HG03575 (cell line): ENCODE measurements around the gene PAM16.

Source experiments
- ATAC-seq: cut with Tn5 transposase; IDR thresholded peaks from one replicate; pipeline ENCODE4 v1.9.1; 2021; ENCODE audit not compliant: unreplicated experiment, insufficient number of reproducible peaks, low FRiP score; ENCODE audit errors: extremely low read depth

Gene PAM16

GRCh38 chr16:4325253-4325758 is 25.8 kb downstream of the PAM16 start:
- no peak for ATAC-seq

GRCh38 chr16:4324492-4325252 is 26.4 kb downstream of the PAM16 start:
- no peak for ATAC-seq

GRCh38 chr16:4323845-4324488 is 27.2 kb downstream of the PAM16 start:
- ATAC-seq, result no peak

GRCh38 chr16:4323071-4323844 is 27.9 kb downstream of the PAM16 start:
- ATAC-seq, result no peak

- ATAC-seq, result no peak
These were observed 28.7 kb downstream of the PAM16 start for GRCh38 chr16:4322121-4323052.

GRCh38 chr16:4321286-4322120 is 29.6 kb downstream of the PAM16 start:
- no peak for ATAC-seq

- no peak for ATAC-seq
These were observed 30.5 kb downstream of the PAM16 start for GRCh38 chr16:4320571-4321137.

- no peak for ATAC-seq
These were observed 31.4 kb downstream of the PAM16 start for GRCh38 chr16:4319454-4320421.

- no peak for ATAC-seq
These were observed 32.2 kb downstream of the PAM16 start for GRCh38 chr16:4318967-4319366.

- ATAC-seq, result no peak
These were observed 32.6 kb downstream of the PAM16 start for GRCh38 chr16:4318451-4318910.

- no peak for ATAC-seq
These were observed 33.3 kb downstream of the PAM16 start for GRCh38 chr16:4317532-4318450.

- ATAC-seq, result no peak
These were observed 34.1 kb downstream of the PAM16 start for GRCh38 chr16:4316864-4317531.

GRCh38 chr16:4316108-4316863 is 34.8 kb downstream of the PAM16 start:
- ATAC-seq, result no peak
